Measurements from ENCODE around the gene RHBDD1.
A peak's percentile ranks its signal among the peaks of the same experiment; 100 is the strongest.

The RHBDD1 gene

DNA sequence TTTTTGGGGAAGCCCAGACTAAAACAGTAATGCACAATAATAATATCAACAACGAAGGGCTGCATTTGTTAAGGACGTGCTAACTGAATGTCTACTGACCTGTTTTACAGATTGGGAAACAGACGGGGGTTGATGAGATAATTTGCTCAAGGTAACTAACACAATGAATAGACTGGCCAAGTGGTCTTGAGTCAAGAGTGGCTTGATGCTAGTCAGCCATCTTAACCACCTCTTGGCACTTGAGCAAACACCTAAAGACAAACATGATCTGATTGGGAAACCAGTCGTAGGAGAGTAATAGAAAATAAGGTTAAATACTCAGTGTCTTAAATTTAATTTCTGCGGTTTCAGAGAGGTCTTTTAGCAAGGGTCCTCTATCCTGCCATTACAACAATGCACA is 14.2 kb downstream of the RHBDD1 start:
- no peak for TF ChIP-seq TAF1 (IDR thresholded peaks at IDR 0.05; ENCODE audit: borderline replicate concordance, low read depth, low read length)
- TF ChIP-seq POLR2A (IDR thresholded peaks at IDR 0.05; ENCODE audit: low read depth, low read length) = no peak
- TF ChIP-seq POLR2AphosphoS5 (IDR thresholded peaks at IDR 0.05; ENCODE audit: low read depth, low read length) = no peak
- FAIRE-seq = no peak

DNA sequence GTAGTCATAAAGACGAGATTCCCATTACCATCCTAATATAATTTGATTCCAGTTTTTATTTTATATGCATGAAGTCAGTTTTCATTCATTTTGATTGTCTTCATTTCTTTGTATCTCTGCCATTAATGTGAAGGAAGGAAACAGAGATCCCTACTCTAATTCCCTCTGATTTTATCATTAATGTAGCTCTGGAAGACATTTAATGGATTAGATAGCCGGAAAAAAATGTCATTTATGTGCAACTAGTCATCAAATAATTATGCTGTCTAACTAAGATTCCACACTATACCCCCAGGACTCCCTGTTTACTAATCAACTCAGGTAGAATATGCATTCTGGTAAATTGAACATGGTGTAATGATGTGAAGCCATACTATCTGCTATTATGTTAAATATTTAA is 19.9 kb downstream of the RHBDD1 start:
- TF ChIP-seq POLR2A (IDR thresholded peaks at IDR 0.05; ENCODE audit: low read depth, low read length) = no peak
- TF ChIP-seq POLR2AphosphoS5 (IDR thresholded peaks at IDR 0.05; ENCODE audit: low read depth, low read length) = no peak
- TF ChIP-seq TAF1 (IDR thresholded peaks at IDR 0.05; ENCODE audit: borderline replicate concordance, low read depth, low read length) = no peak
- FAIRE-seq (no peak), DNase-seq (ENCODE audit: insufficient read length) (no peak)

More for the DNA sequence above, 14.2 kb downstream of the RHBDD1 start:
- DNase-seq (ENCODE audit: insufficient read length) = no peak

DNA sequence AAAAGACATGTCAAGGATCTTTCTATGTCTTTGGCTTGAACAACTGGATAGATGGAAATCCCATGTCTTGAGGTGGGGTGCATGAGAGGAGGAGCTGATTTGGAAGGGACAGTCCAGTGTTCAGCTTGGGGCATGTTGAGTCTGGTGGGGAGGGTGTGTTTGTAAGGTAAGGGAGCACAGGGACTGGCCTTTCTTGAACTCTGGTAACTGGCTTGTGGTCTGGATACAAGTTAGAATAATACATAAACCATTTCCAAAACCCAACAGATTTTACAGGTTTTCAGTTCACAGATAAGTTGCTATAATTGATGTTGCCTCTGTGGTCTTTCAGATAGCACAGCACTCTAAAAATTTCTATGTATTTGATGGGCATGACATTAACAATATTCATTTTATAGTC is 24.2 kb downstream of the RHBDD1 start:
- TF ChIP-seq POLR2A (IDR thresholded peaks at IDR 0.05; ENCODE audit: low read depth, low read length) (no peak), TAF1 (IDR thresholded peaks at IDR 0.05; ENCODE audit: borderline replicate concordance, low read depth, low read length) (no peak), POLR2AphosphoS5 (IDR thresholded peaks at IDR 0.05; ENCODE audit: low read depth, low read length) (no peak)
- FAIRE-seq (no peak), DNase-seq (ENCODE audit: insufficient read length) (no peak)

GRCh38 chr2:226862623-226863022 is 26.8 kb downstream of the RHBDD1 start:
- peak; percentile 11 for DNase-seq (ENCODE audit: insufficient read length)
- TF ChIP-seq TAF1 (IDR thresholded peaks at IDR 0.05; ENCODE audit: borderline replicate concordance, low read depth, low read length) = no peak
- no peak for TF ChIP-seq POLR2A (IDR thresholded peaks at IDR 0.05; ENCODE audit: low read depth, low read length)
- no peak for TF ChIP-seq POLR2AphosphoS5 (IDR thresholded peaks at IDR 0.05; ENCODE audit: low read depth, low read length)
- peak; percentile 63 for FAIRE-seq

DNA sequence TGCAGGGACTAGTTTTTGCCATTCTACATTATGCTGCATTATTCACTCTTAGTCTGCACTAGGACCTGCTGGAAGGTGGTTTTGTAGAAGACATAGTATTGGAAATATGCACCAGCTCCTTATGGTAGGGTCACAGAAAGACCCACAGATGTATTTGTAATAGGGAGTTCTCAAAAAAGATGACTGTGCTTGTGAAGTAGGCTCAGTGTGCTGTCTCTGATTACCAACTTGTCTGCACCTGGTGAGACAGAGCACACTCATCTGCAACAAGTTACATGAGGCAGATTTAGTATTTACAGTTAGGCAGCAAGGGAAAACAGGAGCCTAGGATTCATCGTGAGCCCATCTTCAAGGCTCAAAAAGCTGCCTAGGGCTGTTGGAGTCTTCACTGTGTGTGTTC is 29.4 kb downstream of the RHBDD1 start:
- FAIRE-seq = no peak
- DNase-seq (ENCODE audit: insufficient read length) = no peak
- TF ChIP-seq POLR2A (IDR thresholded peaks at IDR 0.05; ENCODE audit: low read depth, low read length) = no peak
- TF ChIP-seq POLR2AphosphoS5 (IDR thresholded peaks at IDR 0.05; ENCODE audit: low read depth, low read length) = no peak
- TF ChIP-seq TAF1 (IDR thresholded peaks at IDR 0.05; ENCODE audit: borderline replicate concordance, low read depth, low read length) = no peak

DNA sequence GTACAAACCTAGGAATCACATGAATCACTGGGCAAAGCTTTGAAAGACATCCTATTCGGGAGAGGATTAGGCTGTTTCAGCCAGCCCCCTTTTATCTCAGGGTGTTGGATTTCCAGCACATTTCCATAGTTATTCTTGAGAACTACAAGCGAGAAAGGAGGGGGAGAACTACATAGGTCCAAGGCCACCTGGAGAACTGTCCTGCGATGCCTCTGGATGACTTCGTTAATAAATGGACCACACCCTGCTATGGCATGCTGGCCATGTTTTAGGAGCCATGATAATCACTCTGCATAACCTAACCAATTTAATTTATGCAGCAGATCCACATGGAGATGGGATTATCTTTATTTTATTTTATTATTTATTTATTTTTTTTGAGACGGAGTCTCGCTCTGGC is 29.9 kb downstream of the RHBDD1 start:
- no peak for DNase-seq (ENCODE audit: insufficient read length)
- no peak for TF ChIP-seq TAF1 (IDR thresholded peaks at IDR 0.05; ENCODE audit: borderline replicate concordance, low read depth, low read length)
- no peak for TF ChIP-seq POLR2AphosphoS5 (IDR thresholded peaks at IDR 0.05; ENCODE audit: low read depth, low read length)
- TF ChIP-seq POLR2A (IDR thresholded peaks at IDR 0.05; ENCODE audit: low read depth, low read length) = no peak
- FAIRE-seq = no peak

- TF ChIP-seq POLR2AphosphoS5 (IDR thresholded peaks at IDR 0.05; ENCODE audit: low read depth, low read length) (no peak), TAF1 (IDR thresholded peaks at IDR 0.05; ENCODE audit: borderline replicate concordance, low read depth, low read length) (no peak), POLR2A (IDR thresholded peaks at IDR 0.05; ENCODE audit: low read depth, low read length) (no peak)
- DNase-seq (ENCODE audit: insufficient read length) = no peak
- FAIRE-seq = no peak
Measured at GRCh38 chr2:226868331-226869162, 32.7 kb downstream of the RHBDD1 start.

DNA sequence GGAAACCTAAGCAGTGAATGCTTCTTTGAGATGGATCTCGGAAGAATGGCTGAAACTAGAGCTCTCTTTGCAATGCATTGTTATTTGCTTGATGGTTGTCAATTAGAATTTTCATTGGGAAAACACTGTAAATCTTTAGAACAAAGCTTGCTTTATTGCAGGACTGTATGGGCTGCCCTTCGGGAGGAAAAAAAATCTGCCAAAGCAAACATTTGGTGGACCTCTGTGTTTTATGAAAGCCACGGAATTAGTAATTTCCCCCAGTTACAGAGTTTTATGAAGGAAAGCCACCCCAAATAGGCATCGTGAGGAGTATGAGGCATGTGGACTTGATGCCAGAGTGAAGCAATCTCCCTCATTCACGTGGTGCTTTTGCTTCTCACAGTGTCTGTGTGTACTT is 33.5 kb downstream of the RHBDD1 start:
- DNase-seq (ENCODE audit: insufficient read length) (no peak), FAIRE-seq (no peak)
- TF ChIP-seq POLR2A (IDR thresholded peaks at IDR 0.05; ENCODE audit: low read depth, low read length) = no peak
- TF ChIP-seq POLR2AphosphoS5 (IDR thresholded peaks at IDR 0.05; ENCODE audit: low read depth, low read length) = no peak
- no peak for TF ChIP-seq TAF1 (IDR thresholded peaks at IDR 0.05; ENCODE audit: borderline replicate concordance, low read depth, low read length)

- no peak for TF ChIP-seq POLR2AphosphoS5 (IDR thresholded peaks at IDR 0.05; ENCODE audit: low read depth, low read length)
- no peak for TF ChIP-seq TAF1 (IDR thresholded peaks at IDR 0.05; ENCODE audit: borderline replicate concordance, low read depth, low read length)
- TF ChIP-seq POLR2A (IDR thresholded peaks at IDR 0.05; ENCODE audit: low read depth, low read length) = no peak
- FAIRE-seq (peak; percentile 67), DNase-seq (ENCODE audit: insufficient read length) (no peak)
Measured at GRCh38 chr2:226873051-226873620, 37.3 kb downstream of the RHBDD1 start.

GRCh38 chr2:226873826-226874225 is 38.0 kb downstream of the RHBDD1 start:
- FAIRE-seq (peak; percentile 65), DNase-seq (ENCODE audit: insufficient read length) (no peak)
- TF ChIP-seq TAF1 (IDR thresholded peaks at IDR 0.05; ENCODE audit: borderline replicate concordance, low read depth, low read length) = no peak
- no peak for TF ChIP-seq POLR2AphosphoS5 (IDR thresholded peaks at IDR 0.05; ENCODE audit: low read depth, low read length)
- no peak for TF ChIP-seq POLR2A (IDR thresholded peaks at IDR 0.05; ENCODE audit: low read depth, low read length)

DNA sequence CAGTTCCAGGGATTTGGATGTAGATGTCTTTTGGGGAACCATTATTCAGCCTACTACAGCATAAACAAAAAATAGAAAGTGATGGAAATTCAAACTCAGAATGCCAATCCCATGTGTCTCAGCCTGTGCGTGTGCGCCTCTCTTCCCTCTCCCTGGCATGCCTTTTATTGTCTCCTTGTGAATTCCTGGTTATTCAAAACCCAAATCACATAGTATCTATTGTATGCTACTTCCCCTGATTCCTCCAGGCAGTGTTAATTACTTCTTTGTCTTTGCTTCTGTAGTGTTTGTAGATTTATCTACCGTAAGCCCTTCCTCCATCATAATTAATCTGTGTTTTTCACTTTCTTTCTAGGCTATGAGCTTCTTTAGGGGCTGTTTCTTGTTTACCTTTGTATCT is 38.9 kb downstream of the RHBDD1 start:
- FAIRE-seq (no peak), DNase-seq (ENCODE audit: insufficient read length) (no peak)
- TF ChIP-seq POLR2A (IDR thresholded peaks at IDR 0.05; ENCODE audit: low read depth, low read length) = no peak
- no peak for TF ChIP-seq POLR2AphosphoS5 (IDR thresholded peaks at IDR 0.05; ENCODE audit: low read depth, low read length)
- TF ChIP-seq TAF1 (IDR thresholded peaks at IDR 0.05; ENCODE audit: borderline replicate concordance, low read depth, low read length) = no peak
